HFFc6 (cell line): ENCODE measurements around the gene SLC7A8. TPM values are rescaled to one million over a fixed set of nuclear protein-coding genes. Genes with fewer than 3 reads are reported as not detected.
A peak's percentile ranks its signal among the peaks of the same experiment; 100 is the strongest.

Experiments
- DNase-seq: peaks from one replicate; pipeline ENCODE4 v3.0.0-alpha.2; 2018
- H3K27ac Mint-ChIP-seq: 2 replicates; pipeline ENCODE4 v1.8.0; 2020; ENCODE audit warnings: mild to moderate bottlenecking, mixed read lengths
- H3K27me3 Mint-ChIP-seq: 2 replicates; pipeline ENCODE4 v1.8.0; 2021; ENCODE audit warnings: mild to moderate bottlenecking, moderate library complexity, mixed read lengths; ENCODE audit not compliant: insufficient read depth
- H3K36me3 Mint-ChIP-seq: 2 replicates; pipeline ENCODE4 v1.8.0; 2021; ENCODE audit warnings: low read depth, mixed read lengths
- H3K4me1 Mint-ChIP-seq: 2 replicates; pipeline ENCODE4 v1.8.0; 2020; ENCODE audit warnings: low read depth, mixed read lengths
- H3K4me3 Mint-ChIP-seq: 2 replicates; pipeline ENCODE4 v1.8.0; 2020; ENCODE audit warnings: mild to moderate bottlenecking, moderate library complexity, mixed read lengths
- H3K9me3 Mint-ChIP-seq: 2 replicates; pipeline ENCODE4 v1.8.0; 2020; ENCODE audit warnings: mild to moderate bottlenecking, mixed read lengths
- total RNA-seq, 6 experiments: library from RNA; stranded (reverse); fragmentation: NEBNext Ultra II Directional; extraction: Animal tissue kit (Norgen Biotek cat#: 25700); gene quantifications; 2 replicates in 1 of 6; 3 replicates in 5 of 6; pipeline ENCODE4 v1.2.3, GENCODE V29; 2021
- TF ChIP-seq, protein P1 (sequence below): fragments of 200-600 bp; sonication (generic); IDR thresholded peaks from 2 replicates; pipeline ENCODE4 v1.5.0; 2021; ENCODE audit warnings: antibody characterized with exemption, mild to moderate bottlenecking

Gene SLC7A8
- total RNA-seq, 6 experiments from 2014 or later = 13.0 to 24.2 (median 23.3) TPM

DNA sequence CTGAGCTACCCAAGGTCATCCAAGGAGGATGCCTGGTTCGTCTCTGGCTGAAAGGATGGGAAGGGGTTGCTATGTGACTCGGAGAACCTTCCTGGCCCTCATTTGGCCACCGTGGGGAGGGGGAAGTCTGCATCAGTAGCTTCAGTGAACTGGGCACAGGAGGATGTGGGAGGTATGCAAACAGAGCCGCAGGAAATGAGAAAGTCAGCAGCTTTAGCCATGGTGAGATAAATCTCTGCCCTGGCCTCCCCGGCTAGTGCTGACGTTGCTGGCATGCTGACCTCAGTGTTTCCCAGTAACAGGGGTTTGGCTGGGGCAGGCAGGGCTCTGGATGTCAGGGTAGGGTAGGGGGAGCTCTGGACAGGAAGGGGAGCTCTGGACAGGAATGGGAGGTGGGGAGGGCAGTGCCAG is 62.1 kb downstream of the SLC7A8 start:
- peak overlapping the region; percentile 71 for H3K27ac Mint-ChIP-seq
- peaks cover 59% of the 10 kb centered on the region for H3K4me1 Mint-ChIP-seq
- H3K27me3 Mint-ChIP-seq = peaks cover 2% of the 10 kb centered on the region
- TF ChIP-seq, protein P1, sequence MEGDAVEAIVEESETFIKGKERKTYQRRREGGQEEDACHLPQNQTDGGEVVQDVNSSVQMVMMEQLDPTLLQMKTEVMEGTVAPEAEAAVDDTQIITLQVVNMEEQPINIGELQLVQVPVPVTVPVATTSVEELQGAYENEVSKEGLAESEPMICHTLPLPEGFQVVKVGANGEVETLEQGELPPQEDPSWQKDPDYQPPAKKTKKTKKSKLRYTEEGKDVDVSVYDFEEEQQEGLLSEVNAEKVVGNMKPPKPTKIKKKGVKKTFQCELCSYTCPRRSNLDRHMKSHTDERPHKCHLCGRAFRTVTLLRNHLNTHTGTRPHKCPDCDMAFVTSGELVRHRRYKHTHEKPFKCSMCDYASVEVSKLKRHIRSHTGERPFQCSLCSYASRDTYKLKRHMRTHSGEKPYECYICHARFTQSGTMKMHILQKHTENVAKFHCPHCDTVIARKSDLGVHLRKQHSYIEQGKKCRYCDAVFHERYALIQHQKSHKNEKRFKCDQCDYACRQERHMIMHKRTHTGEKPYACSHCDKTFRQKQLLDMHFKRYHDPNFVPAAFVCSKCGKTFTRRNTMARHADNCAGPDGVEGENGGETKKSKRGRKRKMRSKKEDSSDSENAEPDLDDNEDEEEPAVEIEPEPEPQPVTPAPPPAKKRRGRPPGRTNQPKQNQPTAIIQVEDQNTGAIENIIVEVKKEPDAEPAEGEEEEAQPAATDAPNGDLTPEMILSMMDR = no peak
- no peaks in the 10 kb centered on the region for H3K9me3 Mint-ChIP-seq
- no peaks in the 10 kb centered on the region for H3K36me3 Mint-ChIP-seq
- peak; percentile 12 for DNase-seq
- no peak overlapping the region for H3K4me3 Mint-ChIP-seq

DNA sequence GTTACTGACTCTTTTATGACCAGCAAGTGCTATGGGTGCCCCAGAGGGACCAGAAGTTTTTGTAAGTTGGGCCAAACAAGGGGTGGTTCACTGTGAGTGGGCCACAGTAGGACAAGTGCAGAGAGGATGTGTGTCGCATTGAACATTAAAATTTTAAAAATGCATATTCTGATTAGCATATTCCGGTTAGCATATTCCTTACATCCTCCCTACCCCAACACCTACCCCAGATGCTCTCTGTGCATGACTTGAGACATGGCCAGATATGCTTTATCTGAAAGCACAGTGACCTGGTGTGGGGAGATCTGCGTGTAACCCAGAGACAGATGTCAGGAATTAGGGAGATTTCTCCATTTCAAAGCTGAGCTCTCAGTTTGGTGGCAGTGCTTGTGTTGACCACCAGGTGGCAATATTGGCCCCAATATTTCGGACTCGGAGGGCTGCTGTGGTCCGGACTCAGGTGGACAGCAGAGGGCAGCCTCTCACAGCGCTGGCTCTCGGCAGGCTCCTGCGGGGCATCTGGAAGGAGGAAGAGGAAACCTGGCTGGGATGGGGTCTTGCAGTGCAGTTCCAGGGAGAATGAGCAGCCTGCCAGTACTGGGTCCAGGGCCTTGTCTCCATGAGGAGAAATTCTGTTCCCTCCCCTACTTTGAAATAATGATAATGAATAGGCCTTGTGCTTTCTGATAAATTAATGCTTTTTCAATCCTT is 62.8 kb downstream of the SLC7A8 start:
- Mint-ChIP-seq H3K27me3 (peaks cover 2% of the 10 kb centered on the region), H3K4me3 (peak overlapping the region; percentile 16), H3K27ac (peak overlapping the region; percentile 71)

DNA sequence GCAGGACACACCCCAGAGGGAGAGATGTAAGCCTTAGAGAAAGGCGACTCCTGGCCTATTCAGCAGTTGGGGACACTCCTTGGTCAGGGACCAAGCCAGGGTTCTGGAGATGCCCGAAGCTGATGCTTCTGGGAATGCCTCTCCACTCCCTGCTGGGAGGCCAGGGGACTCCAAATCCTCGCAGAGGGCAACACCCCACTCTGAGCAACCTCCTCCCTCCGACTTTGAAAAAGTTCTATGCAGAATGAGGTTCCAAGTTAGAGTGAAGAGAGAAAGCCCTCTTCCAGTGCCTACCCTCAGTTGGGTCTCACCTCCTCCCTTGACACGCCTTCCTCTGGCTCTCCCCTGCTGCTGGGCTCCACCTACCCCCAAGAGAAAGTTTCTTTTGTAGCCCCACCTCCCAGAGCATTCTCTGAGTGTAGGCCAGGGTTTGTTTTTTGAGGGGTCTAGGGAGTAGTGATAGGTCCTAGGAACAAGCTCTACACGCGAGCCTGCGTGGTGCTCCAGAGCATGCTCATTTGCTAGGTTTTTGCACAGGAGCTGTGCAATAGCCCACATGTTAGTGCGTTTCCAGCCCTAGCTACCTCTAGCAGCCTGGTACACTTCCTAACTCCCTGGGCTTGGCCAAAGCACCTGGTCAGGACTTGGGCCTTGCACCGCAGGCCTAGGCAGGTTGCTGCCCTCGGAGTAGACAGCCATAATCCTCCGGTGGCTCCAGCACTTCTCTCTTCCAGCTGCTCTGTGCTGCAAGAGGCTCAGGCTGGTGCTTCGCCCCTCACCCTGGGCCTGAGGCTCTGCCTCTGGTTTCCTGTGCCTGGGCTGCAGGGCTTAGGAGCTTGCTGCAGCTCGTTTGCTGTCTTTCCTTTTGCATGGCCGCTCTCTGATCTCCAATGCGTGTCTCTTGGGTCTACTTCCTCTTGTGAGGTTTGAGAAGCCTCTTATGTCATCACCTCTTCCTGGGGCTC is 63.8 kb downstream of the SLC7A8 start:
- H3K36me3 Mint-ChIP-seq = no peaks in the 10 kb centered on the region
- TF ChIP-seq, protein P1 = no peak
- H3K9me3 Mint-ChIP-seq = no peaks in the 10 kb centered on the region
- H3K27me3 Mint-ChIP-seq = peaks cover 2% of the 10 kb centered on the region
- H3K4me1 Mint-ChIP-seq = peaks cover 67% of the 10 kb centered on the region
- no peak for DNase-seq
- peak overlapping the region; percentile 19; the same call in 1 of the 2 replicates for H3K27ac Mint-ChIP-seq
- no peak overlapping the region for H3K4me3 Mint-ChIP-seq

More for the DNA sequence above, 62.8 kb downstream of the SLC7A8 start:
- Mint-ChIP-seq H3K4me1 (peaks cover 65% of the 10 kb centered on the region), H3K9me3 (no peaks in the 10 kb centered on the region), H3K36me3 (no peaks in the 10 kb centered on the region)
- DNase-seq = peak; percentile 76
- TF ChIP-seq, protein P1 = peak; percentile 100

DNA sequence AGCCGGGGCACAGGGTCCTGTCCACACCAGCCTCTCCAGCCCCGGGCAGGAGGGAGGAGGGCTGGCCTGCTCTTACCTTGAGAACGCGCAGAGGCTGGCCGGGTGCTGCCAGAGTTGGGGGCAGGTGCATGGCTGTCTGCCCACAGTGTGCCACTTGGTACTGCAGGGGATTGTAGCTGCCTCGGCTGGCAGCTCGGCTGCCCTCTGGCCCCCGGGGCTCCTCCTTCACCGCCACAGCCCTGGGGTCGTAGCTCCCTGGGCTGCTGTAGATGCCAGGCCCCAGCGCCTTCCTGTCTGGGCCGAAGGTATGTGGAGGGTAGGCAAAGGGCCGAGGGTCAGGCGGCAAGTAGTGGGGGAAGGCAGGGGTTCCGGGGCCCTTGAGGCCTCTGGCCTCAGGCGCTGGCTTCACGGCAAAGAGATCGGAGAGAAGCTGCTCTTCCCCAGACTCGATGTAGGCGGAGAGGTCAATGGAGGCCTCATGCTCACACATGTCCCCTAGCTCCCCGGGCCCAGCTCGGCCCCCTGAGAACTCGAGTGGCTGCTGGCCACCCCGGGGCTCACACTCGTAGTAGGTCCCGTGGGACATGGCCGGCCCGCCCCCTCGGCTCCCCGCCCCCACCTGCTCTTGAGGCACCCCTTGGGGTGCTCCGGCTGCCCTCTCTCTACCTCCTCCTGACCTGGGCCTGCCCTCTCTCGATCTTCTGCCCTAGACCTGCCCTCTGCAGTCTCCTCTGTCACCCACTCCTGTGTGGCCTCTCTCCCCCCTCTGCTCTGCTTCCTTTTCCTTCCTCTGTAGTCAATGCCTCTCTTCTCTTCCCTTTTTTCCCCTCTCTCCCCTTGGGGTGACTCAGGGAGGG is 64.7 kb downstream of the SLC7A8 start, which contains the start of gene CEBPE:
TSS of gene CEBPE (minus strand) at position 750 of the 857 bp plus-strand sequence. CDS start at position 586, 164 bp downstream.
- peaks cover 2% of the 10 kb centered on the region; the same call in 1 of the 2 replicates for H3K27me3 Mint-ChIP-seq
- peaks cover 67% of the 10 kb centered on the region for H3K4me1 Mint-ChIP-seq
- H3K36me3 Mint-ChIP-seq = no peaks in the 10 kb centered on the region
- no peaks in the 10 kb centered on the region for H3K9me3 Mint-ChIP-seq
- no peak for DNase-seq
- no peak within 1 kb of the TSS for H3K4me3 Mint-ChIP-seq
- TF ChIP-seq, protein P1 = no peak
- H3K27ac Mint-ChIP-seq = peak within 1 kb of the TSS; percentile 19; the same call in 1 of the 2 replicates
